MM.1S (cell line): ENCODE measurements around the gene RBFOX1.

Source experiments
- CTCF ChIP-seq: fragments of 300-600 bp; sonication (generic); IDR thresholded peaks from 2 replicates; pipeline ENCODE4 v1.5.1; 2016; ENCODE audit warnings: antibody characterized with exemption, low read length, mixed read lengths
- EZH2 ChIP-seq: fragments of 300-600 bp; sonication (generic); optimal IDR thresholded peaks from 2 replicates; pipeline ENCODE3; 2017; ENCODE audit warnings: low read depth, mild to moderate bottlenecking, antibody characterized with exemption, low read length, mixed read lengths
- EZH2phosphoT487 ChIP-seq: fragments of 300-600 bp; sonication (generic); IDR thresholded peaks from 2 replicates; pipeline ENCODE4 v1.6.1; 2018; ENCODE audit warnings: antibody characterized with exemption, low read length

GRCh38 chr16:7650431-7650830 is 317.8 kb downstream of the RBFOX1 start:
- no peak for TF ChIP-seq CTCF
- no peak for TF ChIP-seq EZH2phosphoT487
- no peak for TF ChIP-seq EZH2
